H1 (cell line): ENCODE data around the gene SPINT1. TPM values are rescaled to one million over a fixed set of nuclear protein-coding genes. Genes with fewer than 3 reads are reported as not detected.

ENCODE experiments used
- RBBP5 ChIP-seq: IDR thresholded peaks from 2 replicates; pipeline ENCODE4 v1.7.1; 2012; ENCODE audit warnings: low read depth, mild to moderate bottlenecking, inconsistent platforms, low read length, moderate library complexity, borderline replicate concordance
- SP4 ChIP-seq: IDR thresholded peaks from 2 replicates; pipeline ENCODE4 v1.6.1; 2012; ENCODE audit warnings: low read length, inconsistent platforms
- polyA plus RNA-seq, 7 experiments: library from polyadenylated mRNA; depleted of rRNA in 3 of 7; stranded (reverse) in 5 of 7; unstranded in 2 of 7; fragments of >200 nt in 5 of 7; fragments of 200-250 nt in 2 of 7; gene quantifications; 1 replicate in 5 of 7; 2 replicates in 1 of 7; 4 replicates in 1 of 7; pipeline versions ENCODE4 v1.2.1 to v1.2.3, GENCODE V29; 2011 to 2013; ENCODE audit warnings: missing spikeins in 2 of 7, mixed read lengths in 2 of 7
- total RNA-seq: library from RNA; stranded (reverse); fragmentation: NEBNext Ultra II Directional; extraction: Animal tissue kit (Norgen Biotek cat#: 25700); gene quantifications from 2 replicates; pipeline ENCODE4 v1.2.1, GENCODE V29; 2021

The SPINT1 gene
- total and polyA plus RNA-seq, 2 of the 8 experiments (the other 6 are each of a cell fraction or from before 2014, with no cell fraction given) = 117 to 155 TPM

GRCh38 chr15:40796512-40796911 is 47.3 kb upstream of the SPINT1 start (continued):
- TF ChIP-seq RBBP5 (no peak), SP4 (no peak)
